ENCODE measurements around the gene LRP1-AS.

LRP1-AS gene

DNA sequence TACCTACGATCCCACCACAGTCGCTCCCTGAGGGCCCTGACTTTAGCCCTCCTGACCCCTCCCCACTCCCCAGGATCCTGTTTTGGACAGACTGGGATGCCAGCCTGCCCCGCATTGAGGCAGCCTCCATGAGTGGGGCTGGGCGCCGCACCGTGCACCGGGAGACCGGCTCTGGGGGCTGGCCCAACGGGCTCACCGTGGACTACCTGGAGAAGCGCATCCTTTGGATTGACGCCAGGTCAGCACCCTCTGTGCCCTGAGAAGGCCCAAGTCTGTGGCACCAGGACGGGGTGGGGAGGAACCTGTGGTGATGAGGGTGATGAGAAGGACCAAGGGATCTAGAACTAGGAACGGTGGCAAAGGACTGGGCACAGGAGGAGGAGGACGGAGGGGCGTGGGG, 29.9 kb upstream of the LRP1-AS start:
- DNase-seq (ENCODE audit: low spot score), result no peak
- peak overlapping the region; percentile 97 for H3K27ac ChIP-seq
- TF ChIP-seq, protein P1, sequence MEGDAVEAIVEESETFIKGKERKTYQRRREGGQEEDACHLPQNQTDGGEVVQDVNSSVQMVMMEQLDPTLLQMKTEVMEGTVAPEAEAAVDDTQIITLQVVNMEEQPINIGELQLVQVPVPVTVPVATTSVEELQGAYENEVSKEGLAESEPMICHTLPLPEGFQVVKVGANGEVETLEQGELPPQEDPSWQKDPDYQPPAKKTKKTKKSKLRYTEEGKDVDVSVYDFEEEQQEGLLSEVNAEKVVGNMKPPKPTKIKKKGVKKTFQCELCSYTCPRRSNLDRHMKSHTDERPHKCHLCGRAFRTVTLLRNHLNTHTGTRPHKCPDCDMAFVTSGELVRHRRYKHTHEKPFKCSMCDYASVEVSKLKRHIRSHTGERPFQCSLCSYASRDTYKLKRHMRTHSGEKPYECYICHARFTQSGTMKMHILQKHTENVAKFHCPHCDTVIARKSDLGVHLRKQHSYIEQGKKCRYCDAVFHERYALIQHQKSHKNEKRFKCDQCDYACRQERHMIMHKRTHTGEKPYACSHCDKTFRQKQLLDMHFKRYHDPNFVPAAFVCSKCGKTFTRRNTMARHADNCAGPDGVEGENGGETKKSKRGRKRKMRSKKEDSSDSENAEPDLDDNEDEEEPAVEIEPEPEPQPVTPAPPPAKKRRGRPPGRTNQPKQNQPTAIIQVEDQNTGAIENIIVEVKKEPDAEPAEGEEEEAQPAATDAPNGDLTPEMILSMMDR (conservative IDR thresholded peaks at IDR 0.05; ENCODE audit: low read depth), result no peak
- CTCF ChIA-PET, result interaction anchor here (2.4 to 3.2 kb wide), 2 partner anchors 25 to 53 kb away, joined by 14 to 37 read pairs; no protein-coding TSS in a partner anchor
- POLR2A ChIA-PET (ENCODE audit: low non-redundant PET), result no interaction called here

DNA sequence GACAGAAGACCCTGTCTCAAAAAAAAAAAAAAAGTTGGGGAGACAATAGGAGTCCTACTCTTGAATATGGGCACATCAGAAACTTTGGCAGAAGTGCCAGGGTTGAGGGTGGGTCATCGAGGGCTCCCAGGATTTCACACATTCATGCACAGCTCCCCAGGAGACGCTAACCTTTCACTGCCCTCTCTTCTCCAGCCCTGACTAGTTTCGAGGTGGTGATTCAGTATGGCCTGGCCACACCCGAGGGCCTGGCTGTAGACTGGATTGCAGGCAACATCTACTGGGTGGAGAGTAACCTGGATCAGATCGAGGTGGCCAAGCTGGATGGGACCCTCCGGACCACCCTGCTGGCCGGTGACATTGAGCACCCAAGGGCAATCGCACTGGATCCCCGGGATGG, 29.4 kb upstream of the LRP1-AS start:
- TF ChIP-seq, protein P1 (conservative IDR thresholded peaks at IDR 0.05; ENCODE audit: low read depth), result no peak
- POLR2A ChIA-PET (ENCODE audit: low non-redundant PET), result interaction anchor here (1.4 to 1.9 kb wide), 2 partner anchors 49 to 65 kb away, joined by 5 to 11 read pairs; partner anchors contain the start of gene LRP1
- peak; percentile 67 for DNase-seq (ENCODE audit: low spot score)
- H3K27ac ChIP-seq, result peak overlapping the region; percentile 97
- CTCF ChIA-PET, result interaction anchor here (0.6 to 3.2 kb wide), 7 partner anchors 10 to 425 kb away, joined by 3 to 37 read pairs (median 7); no protein-coding TSS in a partner anchor

DNA sequence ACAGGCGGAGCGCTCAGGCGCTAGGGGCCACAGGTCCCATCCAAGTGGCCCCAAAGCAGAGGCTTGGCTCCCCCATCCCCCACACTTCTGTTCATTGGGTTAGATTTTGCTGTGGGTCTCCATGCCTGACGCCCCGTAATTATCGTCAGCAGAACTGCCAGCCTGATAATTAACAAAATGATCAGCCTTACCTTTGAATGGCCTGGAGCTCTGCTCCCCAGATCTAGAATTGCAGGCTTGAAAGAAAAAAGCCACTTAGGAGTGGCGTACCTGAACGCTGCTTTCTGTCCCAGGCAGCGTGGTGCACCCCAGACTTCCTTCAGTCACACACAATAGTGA, 28.7 kb upstream of the LRP1-AS start:
- TF ChIP-seq, protein P1 (conservative IDR thresholded peaks at IDR 0.05; ENCODE audit: low read depth), result peak; percentile 60
- H3K27ac ChIP-seq, result peak overlapping the region; percentile 97
- POLR2A ChIA-PET (ENCODE audit: low non-redundant PET), result interaction anchor here (0.6 to 1.9 kb wide), 4 partner anchors 48 to 65 kb away, joined by 3 to 11 read pairs (median 4); partner anchors contain the start of genes LRP1 and STAT6
- CTCF ChIA-PET, result interaction anchor here (0.6 to 3.2 kb wide), 23 partner anchors 9 to 445 kb away, joined by 3 to 37 read pairs (median 4); partner anchors contain the start of genes LRP1-AS and STAT6
- DNase-seq (ENCODE audit: low spot score), result no peak

DNA sequence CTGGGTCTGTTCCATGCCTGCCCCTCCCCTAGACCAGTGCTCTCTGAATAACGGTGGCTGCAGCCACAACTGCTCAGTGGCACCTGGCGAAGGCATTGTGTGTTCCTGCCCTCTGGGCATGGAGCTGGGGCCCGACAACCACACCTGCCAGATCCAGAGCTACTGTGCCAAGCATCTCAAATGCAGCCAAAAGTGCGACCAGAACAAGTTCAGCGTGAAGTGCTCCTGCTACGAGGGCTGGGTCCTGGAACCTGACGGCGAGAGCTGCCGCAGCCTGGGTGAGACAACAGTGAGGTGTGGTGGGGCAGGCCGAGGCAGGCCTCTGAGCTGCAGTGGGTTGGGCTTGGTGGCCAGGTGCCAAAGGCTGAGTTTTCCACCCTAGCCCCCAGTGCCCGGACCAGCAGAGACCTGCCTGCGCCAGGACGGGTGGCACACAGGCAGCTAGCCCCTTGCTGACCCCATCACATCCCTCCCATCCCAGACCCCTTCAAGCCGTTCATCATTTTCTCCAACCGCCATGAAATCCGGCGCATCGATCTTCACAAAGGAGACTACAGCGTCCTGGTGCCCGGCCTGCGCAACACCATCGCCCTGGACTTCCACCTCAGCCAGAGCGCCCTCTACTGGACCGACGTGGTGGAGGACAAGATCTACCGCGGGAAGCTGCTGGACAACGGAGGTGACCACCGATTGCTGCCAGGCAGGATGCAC, 28.2 kb upstream of the LRP1-AS start:
- H3K27ac ChIP-seq, result peak overlapping the region; percentile 97
- DNase-seq (ENCODE audit: low spot score), result peak; percentile 95
- CTCF ChIA-PET, result interaction anchor here (0.6 to 3.2 kb wide), 29 partner anchors 9 to 446 kb away, joined by 3 to 37 read pairs (median 4); partner anchors contain the start of genes LRP1, LRP1-AS and STAT6
- POLR2A ChIA-PET (ENCODE audit: low non-redundant PET), result interaction anchor here (0.6 to 1.9 kb wide), 4 partner anchors 48 to 65 kb away, joined by 3 to 11 read pairs (median 4); partner anchors contain the start of genes LRP1 and STAT6
- TF ChIP-seq, protein P1 (conservative IDR thresholded peaks at IDR 0.05; ENCODE audit: low read depth), result peak; percentile 94

DNA sequence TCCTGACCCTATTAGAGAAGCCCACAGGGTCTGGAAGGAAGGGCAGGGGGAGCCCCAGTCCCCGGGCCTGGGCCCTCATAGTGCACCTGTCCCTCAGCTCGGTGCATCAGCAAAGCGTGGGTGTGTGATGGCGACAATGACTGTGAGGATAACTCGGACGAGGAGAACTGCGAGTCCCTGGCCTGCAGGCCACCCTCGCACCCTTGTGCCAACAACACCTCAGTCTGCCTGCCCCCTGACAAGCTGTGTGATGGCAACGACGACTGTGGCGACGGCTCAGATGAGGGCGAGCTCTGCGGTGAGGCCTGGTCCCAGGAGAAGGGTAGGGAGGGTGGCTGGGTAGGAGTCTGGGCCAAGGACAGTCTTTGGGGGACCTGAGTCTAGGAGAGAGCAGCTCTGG, 26.3 kb upstream of the LRP1-AS start:
- TF ChIP-seq, protein P1 (conservative IDR thresholded peaks at IDR 0.05; ENCODE audit: low read depth), result no peak
- ChIA-PET POLR2A (ENCODE audit: low non-redundant PET) (no interaction called here), CTCF (interaction anchor here (0.5 to 1.3 kb wide), 5 partner anchors 45 to 117 kb away, joined by 3 to 5 read pairs (median 3); no protein-coding TSS in a partner anchor)
- peak overlapping the region; percentile 97 for H3K27ac ChIP-seq
- no peak for DNase-seq (ENCODE audit: low spot score)

DNA sequence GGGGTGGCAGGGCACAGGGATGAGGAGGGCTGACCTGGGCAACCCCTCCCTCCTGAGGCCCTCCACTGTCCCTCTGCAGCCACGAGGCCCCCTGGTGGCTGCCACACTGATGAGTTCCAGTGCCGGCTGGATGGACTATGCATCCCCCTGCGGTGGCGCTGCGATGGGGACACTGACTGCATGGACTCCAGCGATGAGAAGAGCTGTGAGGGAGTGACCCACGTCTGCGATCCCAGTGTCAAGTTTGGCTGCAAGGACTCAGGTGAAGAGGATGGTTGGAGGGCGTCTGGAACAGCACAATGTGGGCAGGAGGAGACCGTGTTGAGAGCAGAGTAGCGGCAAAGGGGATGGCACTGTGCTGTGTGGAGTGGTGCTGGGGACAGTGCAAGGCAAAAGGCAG, 25.7 kb upstream of the LRP1-AS start:
- ChIA-PET POLR2A (ENCODE audit: low non-redundant PET) (no interaction called here), CTCF (interaction anchor here (0.7 to 1.3 kb wide), 5 partner anchors 12 to 104 kb away, joined by 3 to 5 read pairs (median 3); no protein-coding TSS in a partner anchor)
- DNase-seq (ENCODE audit: low spot score), result no peak
- peak overlapping the region; percentile 97 for H3K27ac ChIP-seq
- TF ChIP-seq, protein P1 (conservative IDR thresholded peaks at IDR 0.05; ENCODE audit: low read depth), result peak; percentile 0; the same call in 1 of the 2 replicates
